Caco-2 (cell line): ENCODE data around the gene FAM114A1. TPM values are rescaled to one million over a fixed set of nuclear protein-coding genes. Genes with fewer than 3 reads are reported as not detected.

ENCODE experiments used
- BruUV-seq: library from RNA; stranded (reverse); fragments of 400-500 nt; replicated peaks from 2 replicates; lab custom pipeline; 2021; lab: Mats Ljungman, UMichigan
- CTCF ChIA-PET: fragments of 300-600 bp; sonication (Branson Sonifier 250); formaldehyde crosslinking; loops from one replicate; lab custom pipeline; 2022; ENCODE audit warnings: antibody characterized with exemption; lab: Charles Lee
- POLR2A ChIA-PET: fragments of 300-600 bp; sonication (Branson Sonifier 250); formaldehyde crosslinking; loops from one replicate; lab custom pipeline; 2022; ENCODE audit warnings: antibody characterized with exemption; lab: Charles Lee
- DNase-seq, 2 experiments: peaks; one replicate each; pipeline versions ENCODE4 v3.0.0 to v3.0.0-alpha.2; 2020 to 2022
- H3K27me3 ChIP-seq: replicated peaks from 2 replicates; pipeline ENCODE4 v1.6.0; 2011; ENCODE audit warnings: low read length; ENCODE audit not compliant: control insufficient read depth, insufficient read depth
- H3K36me3 ChIP-seq: 2 replicates; pipeline ENCODE4 v1.5.1; 2011; ENCODE audit warnings: low read length; ENCODE audit not compliant: control insufficient read depth, insufficient read depth
- H3K4me1 ChIP-seq: fragments of 250-450 bp; sonication (Bioruptor Pico); 2 replicates; pipeline ENCODE4 v1.5.1; 2020; ENCODE audit warnings: mild to moderate bottlenecking
- H3K4me3 ChIP-seq: 2 replicates; pipeline ENCODE4 v1.5.1; 2011; ENCODE audit warnings: low read depth, mild to moderate bottlenecking, control low read depth, low read length
- H3K9me3 ChIP-seq: fragments of 250-450 bp; sonication (Bioruptor Pico); 2 replicates; pipeline ENCODE4 v1.5.1; 2020; ENCODE audit warnings: mild to moderate bottlenecking, moderate library complexity
- H3K27ac Mint-ChIP-seq: one replicate; pipeline ENCODE4 v1.8.0; 2022; ENCODE audit warnings: mixed read lengths; ENCODE audit not compliant: unreplicated experiment
- H3K27me3 Mint-ChIP-seq: one replicate; pipeline ENCODE4 v1.8.0; 2022; ENCODE audit warnings: mixed read lengths; ENCODE audit not compliant: insufficient read depth, unreplicated experiment
- H3K36me3 Mint-ChIP-seq: one replicate; pipeline ENCODE4 v1.8.0; 2022; ENCODE audit warnings: mild to moderate bottlenecking, mixed read lengths; ENCODE audit not compliant: insufficient read depth, unreplicated experiment
- H3K4me1 Mint-ChIP-seq: one replicate; pipeline ENCODE4 v1.8.0; 2022; ENCODE audit warnings: low read depth, mixed read lengths; ENCODE audit not compliant: unreplicated experiment
- H3K4me3 Mint-ChIP-seq: one replicate; pipeline ENCODE4 v1.8.0; 2022; ENCODE audit warnings: mild to moderate bottlenecking, moderate library complexity, mixed read lengths; ENCODE audit not compliant: unreplicated experiment
- H3K9me3 Mint-ChIP-seq: one replicate; pipeline ENCODE4 v1.8.0; 2022; ENCODE audit warnings: mixed read lengths; ENCODE audit not compliant: unreplicated experiment
- intact Hi-C: fragments of 100-400 bp; cut with micrococcal nuclease; formaldehyde crosslinking; loops from one replicate; pipeline ENCODE4 v1.10.0; 2022; ENCODE audit not compliant: unreplicated experiment
- total RNA-seq: library from RNA; stranded (reverse); gene quantifications from 2 replicates; pipeline ENCODE4 v1.2.3, GENCODE V29; 2022
- TF ChIP-seq, protein P1 (sequence below), 2 experiments: fragments of 200-600 bp in 1 of 2; IDR thresholded peaks; 1 replicate in 1 of 2; 2 replicates in 1 of 2; pipeline versions ENCODE4 v1.5.1 to v1.8.0; 2011 to 2022; ENCODE audit warnings: antibody characterized with exemption in 1 of 2, control low read depth in 1 of 2, inconsistent platforms in 1 of 2, low read depth in 1 of 2, low read length in 1 of 2, mild to moderate bottlenecking in 1 of 2, moderate library complexity in 1 of 2; ENCODE audit not compliant: insufficient read depth in 1 of 2, severe bottlenecking in 1 of 2, unreplicated experiment in 1 of 2

Gene FAM114A1
- total RNA-seq, 1 experiment from 2014 or later: 20.8 TPM

DNA sequence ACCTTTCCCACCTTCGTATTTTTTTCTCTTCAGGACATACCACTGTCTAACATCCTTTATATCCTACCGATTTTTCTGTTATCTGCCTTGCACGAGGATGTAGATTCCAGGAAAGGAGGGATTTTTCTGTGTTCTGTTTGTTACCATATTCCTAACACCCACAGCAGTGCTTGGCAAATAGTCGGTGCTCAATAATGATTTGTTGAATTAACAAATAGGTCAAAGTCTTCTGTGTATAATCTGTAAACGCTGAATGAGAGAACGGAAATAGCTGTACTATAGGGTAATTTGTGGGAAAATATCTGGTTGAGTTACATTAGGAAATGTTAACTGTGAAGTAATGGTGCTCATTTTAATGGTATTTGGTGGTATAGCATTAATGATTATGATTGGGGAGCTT lies 83.1 kb downstream of the FAM114A1 start:
- no peaks in the 10 kb centered on the region for H3K27me3 Mint-ChIP-seq
- CTCF ChIA-PET: no interaction called here

DNA sequence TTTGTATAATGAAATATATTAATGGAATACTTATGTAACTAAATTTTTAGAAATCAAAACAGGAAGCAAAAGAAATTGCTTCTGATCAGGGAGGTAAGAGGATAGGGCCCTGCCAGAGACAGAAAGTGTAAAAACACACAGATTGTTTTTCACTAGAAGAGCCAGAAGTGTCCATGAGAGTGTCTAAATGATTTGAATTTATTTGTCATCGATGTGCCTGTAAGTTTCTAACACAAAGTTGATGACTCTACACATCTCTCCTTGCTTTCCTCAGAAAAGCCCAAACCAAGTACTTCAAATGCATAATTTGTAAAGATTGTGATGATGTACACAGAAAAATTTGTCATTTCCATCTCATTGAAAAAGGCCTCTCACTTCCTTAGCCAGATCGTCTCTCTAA lies 84.0 kb downstream of the FAM114A1 start:
- Histone ChIP-seq H3K4me1 (no peaks in the 10 kb centered on the region), H3K27me3 (no peaks in the 10 kb centered on the region), H3K4me3 (no peak overlapping the region), H3K36me3 (no peaks in the 10 kb centered on the region), H3K9me3 (no peaks in the 10 kb centered on the region)
- TF ChIP-seq, protein P1, sequence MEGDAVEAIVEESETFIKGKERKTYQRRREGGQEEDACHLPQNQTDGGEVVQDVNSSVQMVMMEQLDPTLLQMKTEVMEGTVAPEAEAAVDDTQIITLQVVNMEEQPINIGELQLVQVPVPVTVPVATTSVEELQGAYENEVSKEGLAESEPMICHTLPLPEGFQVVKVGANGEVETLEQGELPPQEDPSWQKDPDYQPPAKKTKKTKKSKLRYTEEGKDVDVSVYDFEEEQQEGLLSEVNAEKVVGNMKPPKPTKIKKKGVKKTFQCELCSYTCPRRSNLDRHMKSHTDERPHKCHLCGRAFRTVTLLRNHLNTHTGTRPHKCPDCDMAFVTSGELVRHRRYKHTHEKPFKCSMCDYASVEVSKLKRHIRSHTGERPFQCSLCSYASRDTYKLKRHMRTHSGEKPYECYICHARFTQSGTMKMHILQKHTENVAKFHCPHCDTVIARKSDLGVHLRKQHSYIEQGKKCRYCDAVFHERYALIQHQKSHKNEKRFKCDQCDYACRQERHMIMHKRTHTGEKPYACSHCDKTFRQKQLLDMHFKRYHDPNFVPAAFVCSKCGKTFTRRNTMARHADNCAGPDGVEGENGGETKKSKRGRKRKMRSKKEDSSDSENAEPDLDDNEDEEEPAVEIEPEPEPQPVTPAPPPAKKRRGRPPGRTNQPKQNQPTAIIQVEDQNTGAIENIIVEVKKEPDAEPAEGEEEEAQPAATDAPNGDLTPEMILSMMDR (IDR thresholded peaks at IDR 0.05; ENCODE audit: insufficient read depth in 1 of 2, low read depth in 1 of 2, low read length in 1 of 2, severe bottlenecking in 1 of 2, unreplicated experiment in 1 of 2): no peak
- ChIA-PET POLR2A (no interaction called here), CTCF (no interaction called here)
- H3K27ac Mint-ChIP-seq: no peak overlapping the region
- no peaks in the 10 kb centered on the region for H3K9me3 Mint-ChIP-seq
- H3K4me3 Mint-ChIP-seq: no peak overlapping the region
- H3K27me3 Mint-ChIP-seq: no peaks in the 10 kb centered on the region
- intact Hi-C loops: no loop called here
- H3K36me3 Mint-ChIP-seq: no peaks in the 10 kb centered on the region
- no TSS peak for BruUV-seq
- DNase-seq: no peak
- peaks cover 10% of the 10 kb centered on the region for H3K4me1 Mint-ChIP-seq

More for the DNA sequence above, 83.1 kb downstream of the FAM114A1 start:
- TF ChIP-seq, protein P1 (IDR thresholded peaks at IDR 0.05; ENCODE audit: insufficient read depth in 1 of 2, low read depth in 1 of 2, low read length in 1 of 2, severe bottlenecking in 1 of 2, unreplicated experiment in 1 of 2): no peak
- Mint-ChIP-seq H3K9me3 (no peaks in the 10 kb centered on the region), H3K4me1 (peaks cover 10% of the 10 kb centered on the region), H3K27ac (no peak overlapping the region), H3K4me3 (no peak overlapping the region), H3K36me3 (no peaks in the 10 kb centered on the region)
- DNase-seq: no peak
- POLR2A ChIA-PET: no interaction called here
- H3K36me3 ChIP-seq: no peaks in the 10 kb centered on the region
- no peaks in the 10 kb centered on the region for H3K27me3 ChIP-seq
- H3K4me1 ChIP-seq: no peaks in the 10 kb centered on the region
- BruUV-seq: no TSS peak
- no peaks in the 10 kb centered on the region for H3K9me3 ChIP-seq
- intact Hi-C loops: no loop called here
- no peak overlapping the region for H3K4me3 ChIP-seq

DNA sequence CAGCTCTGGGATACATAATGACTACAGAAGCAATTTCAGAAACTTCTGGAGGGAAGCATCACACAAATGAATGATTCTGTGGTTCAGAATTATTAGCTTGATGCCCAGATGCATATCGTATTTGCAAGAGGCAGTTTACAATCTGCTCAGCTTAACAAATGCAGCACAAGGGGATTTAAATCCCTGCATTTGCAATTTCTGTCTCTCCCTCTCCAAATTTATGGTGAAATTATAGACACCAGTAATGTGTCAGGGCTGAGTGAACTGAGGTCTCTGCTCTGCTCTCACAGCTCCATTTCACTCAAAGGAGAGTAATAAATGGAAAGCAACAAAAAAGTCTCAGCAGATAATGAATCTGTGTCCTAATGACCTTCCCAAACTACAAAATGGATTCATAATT lies 84.4 kb downstream of the FAM114A1 start:
- peaks cover 10% of the 10 kb centered on the region for H3K4me1 Mint-ChIP-seq
- H3K27me3 Mint-ChIP-seq: no peaks in the 10 kb centered on the region
- intact Hi-C loops: no loop called here
- no peak overlapping the region for H3K4me3 Mint-ChIP-seq
- CTCF ChIA-PET: no interaction called here
- no peaks in the 10 kb centered on the region for H3K36me3 Mint-ChIP-seq
- DNase-seq: no peak
- Histone ChIP-seq H3K27me3 (no peaks in the 10 kb centered on the region), H3K4me3 (no peak overlapping the region), H3K9me3 (no peaks in the 10 kb centered on the region), H3K4me1 (no peaks in the 10 kb centered on the region), H3K36me3 (no peaks in the 10 kb centered on the region)
- TF ChIP-seq, protein P1 (IDR thresholded peaks at IDR 0.05; ENCODE audit: insufficient read depth in 1 of 2, low read depth in 1 of 2, low read length in 1 of 2, severe bottlenecking in 1 of 2, unreplicated experiment in 1 of 2): no peak
- no TSS peak for BruUV-seq
- H3K27ac Mint-ChIP-seq: no peak overlapping the region
- POLR2A ChIA-PET: no interaction called here
- H3K9me3 Mint-ChIP-seq: no peaks in the 10 kb centered on the region
